ENCODE results near the gene TNS2.

The TNS2 gene

GRCh38 chr12:53049571-53050318 is at the start of gene TNS2:
TNS2 (plus strand) TSS chr12:53050065; CDS start chr12:53050186, 121 bp downstream.
- Histone ChIP-seq H3K4me3 (ENCODE audit: low read depth, low read length) (no peak within 1 kb of the TSS; the same call in 1 of the 2 replicates), H3K27ac (ENCODE audit: extremely low read depth, low read depth, low read length) (peak within 1 kb of the TSS; percentile 81), H3K9me3 (ENCODE audit: control insufficient read depth, insufficient read depth, low read depth, low read length) (no peaks in the 10 kb centered on the region), H3K36me3 (ENCODE audit: control insufficient read depth in 2 of 2, insufficient read depth in 1 of 2, low read length in 2 of 2) (peaks cover 0 to 7% of the 10 kb centered on the region in 2 experiments; a peak in 1 of 3 replicates), H3K4me1 (ENCODE audit: control insufficient read depth, insufficient read depth, low read length) (peaks cover 40% of the 10 kb centered on the region)
- ChIA-PET POLR2A (interaction anchor here (1.1 kb wide), 1 partner anchor 450 kb away, joined by 4 read pairs; the partner anchor contains the start of gene MAP3K12), CTCF (interaction anchor here (0.8 to 2.2 kb wide), 6 partner anchors 10 to 165 kb away, joined by 3 to 8 read pairs (median 4); no protein-coding TSS in a partner anchor)
- TF ChIP-seq ZNF747 (tag by site-specific recombination; IDR thresholded peaks at IDR 0.05) = no peak
- peak; percentile 76 for TF ChIP-seq ZBTB20 (tag by site-specific recombination; IDR thresholded peaks at IDR 0.05)
- peak; percentile 87 for TF ChIP-seq ZBTB17 (tag by site-specific recombination; IDR thresholded peaks at IDR 0.05)
- peak; percentile 82 for TF ChIP-seq SP2 (tag by site-specific recombination; IDR thresholded peaks at IDR 0.05)
- TF ChIP-seq ZSCAN30 (tag by site-specific recombination; IDR thresholded peaks at IDR 0.05) = no peak
- peak; percentile 38 for TF ChIP-seq ZNF629 (tag by site-specific recombination; IDR thresholded peaks at IDR 0.05)
- TF ChIP-seq ZSCAN16 (tag by site-specific recombination; IDR thresholded peaks at IDR 0.05) = no peak
- TF ChIP-seq YY2 (tag by site-specific recombination; IDR thresholded peaks at IDR 0.05) = no peak
- 0 out of 2 replicates have a peak, but pooled peaks have one; percentile 43 for TF ChIP-seq KLF1 (tag by site-specific recombination; IDR thresholded peaks at IDR 0.05)
- TF ChIP-seq ATF2 (tag by site-specific recombination; IDR thresholded peaks at IDR 0.05; ENCODE audit: low read depth) = no peak
- no peak for TF ChIP-seq ZNF26 (tag by site-specific recombination; IDR thresholded peaks at IDR 0.05)
- TF ChIP-seq KLF10 (tag by site-specific recombination; IDR thresholded peaks at IDR 0.05) = peak; percentile 46; the same call in 1 of the 2 replicates
- 0 out of 2 replicates have a peak, but pooled peaks have one; percentile 23 for TF ChIP-seq ZNF18 (tag by site-specific recombination; IDR thresholded peaks at IDR 0.05)
- TF ChIP-seq ZFHX2 (tag by site-specific recombination; conservative IDR thresholded peaks at IDR 0.05) = peak; percentile 88
- TF ChIP-seq, protein P1, sequence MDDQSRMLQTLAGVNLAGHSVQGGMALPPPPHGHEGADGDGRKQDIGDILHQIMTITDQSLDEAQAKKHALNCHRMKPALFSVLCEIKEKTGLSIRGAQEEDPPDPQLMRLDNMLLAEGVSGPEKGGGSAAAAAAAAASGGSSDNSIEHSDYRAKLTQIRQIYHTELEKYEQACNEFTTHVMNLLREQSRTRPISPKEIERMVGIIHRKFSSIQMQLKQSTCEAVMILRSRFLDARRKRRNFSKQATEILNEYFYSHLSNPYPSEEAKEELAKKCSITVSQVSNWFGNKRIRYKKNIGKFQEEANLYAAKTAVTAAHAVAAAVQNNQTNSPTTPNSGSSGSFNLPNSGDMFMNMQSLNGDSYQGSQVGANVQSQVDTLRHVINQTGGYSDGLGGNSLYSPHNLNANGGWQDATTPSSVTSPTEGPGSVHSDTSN (CRISPR knock-in tag; IDR thresholded peaks at IDR 0.05) = no peak
- TF ChIP-seq WT1 (tag by site-specific recombination; IDR thresholded peaks at IDR 0.05) = peak; percentile 92
- TF ChIP-seq ZNF394 (tag by site-specific recombination; IDR thresholded peaks at IDR 0.05; ENCODE audit: borderline replicate concordance) = peak; percentile 73; the same call in 1 of the 2 replicates
- no peak for TF ChIP-seq ELK4 (IDR thresholded peaks at IDR 0.05; ENCODE audit: borderline replicate concordance, low read depth, low read length)
- TF ChIP-seq IKZF3 (tag by site-specific recombination; IDR thresholded peaks at IDR 0.05) = 0 out of 2 replicates have a peak, but pooled peaks have one; percentile 13
- TF ChIP-seq ZBTB8A (tag by site-specific recombination; IDR thresholded peaks at IDR 0.05) = peak; percentile 9
- no peak for TF ChIP-seq ZNF302 (tag by site-specific recombination; IDR thresholded peaks at IDR 0.05; ENCODE audit: low read depth)
- 0 out of 2 replicates have a peak, but pooled peaks have one; percentile 10 for TF ChIP-seq MYNN (tag by site-specific recombination; IDR thresholded peaks at IDR 0.05; ENCODE audit: borderline replicate concordance)
- TF ChIP-seq ZNF2 (tag by site-specific recombination; IDR thresholded peaks at IDR 0.05) = peak; percentile 22; the same call in 1 of the 2 replicates
- TF ChIP-seq ZEB2 (tag by site-specific recombination; IDR thresholded peaks at IDR 0.05) = peak; percentile 78
- no peak for TF ChIP-seq OSR2 (tag by site-specific recombination; IDR thresholded peaks at IDR 0.05)
- TF ChIP-seq ZNF416 (tag by site-specific recombination; IDR thresholded peaks at IDR 0.05) = no peak
- no peak for TF ChIP-seq ZBTB48 (tag by site-specific recombination; IDR thresholded peaks at IDR 0.05)
- TF ChIP-seq ZNF211 (tag by site-specific recombination; IDR thresholded peaks at IDR 0.05; ENCODE audit: low read depth) = no peak
- no peak for TF ChIP-seq ZNF660 (tag by site-specific recombination; IDR thresholded peaks at IDR 0.05)
- TF ChIP-seq ZNF76 (tag by site-specific recombination; IDR thresholded peaks at IDR 0.05; ENCODE audit: borderline replicate concordance, low read depth) = no peak; the same call in 1 of the 2 replicates
